ENCODE results near the gene FGR. TPM values are rescaled to one million over a fixed set of nuclear protein-coding genes. Genes with fewer than 3 reads are reported as not detected.

FGR gene
- total RNA-seq, 2 donors from 2014 or later = 14.2 to 60.0 TPM

DNA sequence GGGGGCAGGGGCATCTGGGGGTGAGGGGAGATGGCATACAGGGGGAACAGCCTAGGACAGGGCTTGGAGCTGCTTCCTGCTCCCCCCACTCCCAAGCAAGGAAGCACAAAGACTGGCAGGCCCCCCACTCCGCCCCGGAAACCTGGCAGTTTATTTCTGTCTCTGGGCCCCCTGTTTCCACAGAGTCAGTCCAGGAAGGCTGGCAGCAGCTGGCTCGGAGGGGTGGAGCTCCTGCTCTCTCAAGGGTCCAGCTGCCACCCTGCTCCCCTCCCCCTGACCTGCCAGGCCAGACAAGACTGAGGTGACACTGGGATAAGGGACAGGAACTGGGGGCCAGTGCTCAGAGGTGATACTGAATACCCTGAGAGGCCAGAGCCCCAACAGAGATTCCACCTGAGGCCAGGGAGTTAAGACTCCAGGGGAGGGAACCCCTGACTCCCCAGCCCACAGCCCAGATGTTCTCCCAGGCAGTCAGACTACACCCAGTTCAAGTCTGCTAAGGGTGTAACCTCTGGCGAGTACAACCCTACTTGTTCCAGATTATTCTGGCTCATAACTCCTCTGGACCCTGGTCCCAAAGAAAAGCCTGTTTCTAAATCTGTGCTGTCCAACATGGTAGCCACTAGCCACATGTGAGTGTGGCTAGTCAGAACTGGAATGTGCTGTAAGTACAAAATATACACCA, 57.3 kb downstream of the FGR start:
- no peak overlapping the region for H3K4me3 Mint-ChIP-seq
- H3K27ac Mint-ChIP-seq = no peak overlapping the region
- ATAC-seq = no peak
- no peaks in the 10 kb centered on the region for H3K36me3 Mint-ChIP-seq
- no peak for DNase-seq (ENCODE audit: low spot score)
- H3K4me1 Mint-ChIP-seq (ENCODE audit: low read depth in 2 of 2) = peaks cover 41 to 49% of the 10 kb centered on the region in 2 donors
- no peaks in the 10 kb centered on the region for H3K27me3 Mint-ChIP-seq
- no peaks in the 10 kb centered on the region for H3K9me3 Mint-ChIP-seq

DNA sequence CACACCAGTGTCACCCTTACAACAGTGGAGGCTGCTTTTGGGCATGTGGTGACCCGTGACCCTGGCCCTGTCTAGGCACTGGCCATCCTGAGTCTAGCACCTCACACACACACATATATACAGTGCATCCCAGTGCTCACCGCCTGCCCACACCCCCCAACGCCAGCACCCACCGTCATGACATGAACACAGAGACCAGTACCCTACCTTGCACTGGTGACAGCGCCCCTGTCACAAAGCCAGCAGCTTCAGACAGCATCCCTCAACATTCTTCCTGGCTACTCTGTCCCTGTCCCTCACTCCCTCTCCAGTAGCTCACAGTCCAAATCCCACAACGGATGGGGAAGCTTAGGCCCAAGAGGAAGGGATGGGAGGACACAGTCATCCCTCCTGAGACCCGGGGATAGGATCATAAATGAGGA, 58.2 kb downstream of the FGR start:
- Mint-ChIP-seq H3K4me3 (no peak overlapping the region), H3K27me3 (no peaks in the 10 kb centered on the region), H3K9me3 (no peaks in the 10 kb centered on the region), H3K4me1 (ENCODE audit: low read depth in 2 of 2) (peaks cover 37 to 46% of the 10 kb centered on the region in 2 donors), H3K27ac (no peak overlapping the region), H3K36me3 (no peaks in the 10 kb centered on the region)
- DNase-seq (ENCODE audit: low spot score) (no peak), ATAC-seq (peak in 1 of 2 donors; percentile 26)

GRCh38 chr1:27575840-27576331, 59.1 kb downstream of the FGR start:
- ATAC-seq (no peak), DNase-seq (ENCODE audit: low spot score) (no peak)
- Mint-ChIP-seq H3K27ac (no peak overlapping the region), H3K9me3 (no peaks in the 10 kb centered on the region), H3K27me3 (no peaks in the 10 kb centered on the region), H3K4me1 (ENCODE audit: low read depth in 2 of 2) (peaks cover 31 to 45% of the 10 kb centered on the region in 2 donors), H3K4me3 (no peak overlapping the region), H3K36me3 (no peaks in the 10 kb centered on the region)

DNA sequence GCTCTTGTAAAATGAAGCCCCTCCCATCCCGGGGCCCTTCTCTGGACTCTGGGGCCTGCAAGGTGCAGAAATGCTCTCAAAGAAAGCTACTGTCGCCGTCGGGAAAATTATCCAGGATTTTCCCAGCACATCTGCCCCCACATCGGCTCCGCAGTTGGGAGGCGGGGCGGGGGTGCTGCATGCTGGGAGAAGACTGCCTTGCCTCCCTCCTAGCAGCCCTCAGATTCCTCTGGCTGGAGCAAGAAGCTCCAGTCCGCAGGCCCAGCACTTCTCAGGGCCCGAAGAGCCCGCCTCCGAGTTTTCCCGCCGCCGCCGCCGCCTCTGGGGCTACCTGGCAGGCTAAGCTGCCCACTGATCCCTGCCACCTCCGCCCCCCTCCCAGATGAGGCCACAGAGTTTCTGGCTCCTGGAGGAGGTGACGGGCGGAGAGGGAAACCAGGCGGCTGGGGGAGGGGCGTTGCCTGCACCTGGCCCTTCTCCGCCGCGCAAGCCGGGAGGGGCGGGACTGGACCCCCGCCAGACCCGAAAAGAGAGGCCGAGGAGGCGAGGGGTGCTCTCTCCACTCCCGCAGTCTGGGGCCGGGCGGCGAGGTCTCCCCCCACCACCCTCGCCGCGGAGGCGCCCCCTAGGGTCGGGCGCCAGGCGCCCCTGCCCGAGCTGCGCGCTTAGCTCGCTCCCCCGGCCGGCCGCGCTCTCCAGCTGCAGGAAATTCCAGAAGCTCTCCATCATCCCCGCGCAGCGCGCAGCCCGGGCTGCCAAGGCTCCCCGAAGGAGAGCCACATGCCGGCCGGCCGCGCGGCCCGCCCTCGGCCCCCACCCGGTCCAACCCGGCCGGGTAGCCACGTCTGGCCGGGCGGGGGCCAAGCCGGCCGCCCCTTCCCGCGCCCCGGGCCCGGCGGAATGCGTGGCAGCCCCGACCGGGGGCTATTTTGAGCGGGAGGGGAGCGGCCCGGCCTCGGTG, 59.8 kb downstream of the FGR start:
- ATAC-seq (no peak), DNase-seq (ENCODE audit: low spot score) (no peak)
- Mint-ChIP-seq H3K4me1 (ENCODE audit: low read depth in 2 of 2) (peaks cover 27 to 44% of the 10 kb centered on the region in 2 donors), H3K4me3 (no peak overlapping the region), H3K27ac (no peak overlapping the region), H3K36me3 (no peaks in the 10 kb centered on the region), H3K27me3 (no peaks in the 10 kb centered on the region), H3K9me3 (no peaks in the 10 kb centered on the region)

DNA sequence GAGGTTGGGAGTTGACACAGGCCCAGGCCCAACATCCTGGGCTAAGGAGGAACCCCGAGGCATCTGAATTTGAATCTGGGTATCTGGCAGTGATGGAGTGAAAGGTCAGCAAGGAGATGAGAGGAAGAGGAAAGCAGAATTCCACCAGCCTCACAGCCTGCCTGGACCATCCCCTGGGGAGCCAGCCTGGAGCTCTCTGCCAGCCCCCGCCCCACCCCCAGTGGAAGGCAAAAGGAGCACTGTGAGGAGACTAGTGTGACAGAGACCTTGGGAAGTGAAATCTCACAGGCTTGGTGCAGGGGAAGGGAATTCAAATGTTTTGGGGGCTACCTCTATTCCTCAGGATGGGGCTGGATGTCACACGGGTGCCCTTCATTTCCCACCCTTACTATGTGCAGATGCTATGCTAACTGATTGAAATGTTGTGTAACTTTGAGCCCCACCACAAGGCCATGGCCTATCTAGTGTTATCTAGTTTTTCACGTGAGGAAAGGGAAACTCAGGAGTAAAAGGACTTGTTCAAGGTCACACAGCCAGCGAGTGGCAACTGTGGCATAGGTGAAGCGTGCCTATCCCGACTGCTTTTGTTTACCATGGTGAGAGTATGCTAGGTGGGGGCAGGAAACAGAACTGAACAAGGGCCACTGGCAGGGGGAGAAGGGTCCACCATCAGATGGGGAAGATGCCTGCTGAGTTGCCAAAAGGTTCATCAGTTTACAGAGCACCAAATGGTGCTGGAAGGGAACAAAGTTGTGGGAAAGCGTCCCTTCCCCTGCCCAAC, 60.8 kb downstream of the FGR start:
- Mint-ChIP-seq H3K27me3 (no peaks in the 10 kb centered on the region), H3K4me3 (no peak overlapping the region), H3K9me3 (no peaks in the 10 kb centered on the region), H3K27ac (no peak overlapping the region), H3K36me3 (no peaks in the 10 kb centered on the region), H3K4me1 (ENCODE audit: low read depth in 2 of 2) (peaks cover 23 to 40% of the 10 kb centered on the region in 2 donors)
- DNase-seq (ENCODE audit: low spot score) = no peak
- no peak for ATAC-seq

DNA sequence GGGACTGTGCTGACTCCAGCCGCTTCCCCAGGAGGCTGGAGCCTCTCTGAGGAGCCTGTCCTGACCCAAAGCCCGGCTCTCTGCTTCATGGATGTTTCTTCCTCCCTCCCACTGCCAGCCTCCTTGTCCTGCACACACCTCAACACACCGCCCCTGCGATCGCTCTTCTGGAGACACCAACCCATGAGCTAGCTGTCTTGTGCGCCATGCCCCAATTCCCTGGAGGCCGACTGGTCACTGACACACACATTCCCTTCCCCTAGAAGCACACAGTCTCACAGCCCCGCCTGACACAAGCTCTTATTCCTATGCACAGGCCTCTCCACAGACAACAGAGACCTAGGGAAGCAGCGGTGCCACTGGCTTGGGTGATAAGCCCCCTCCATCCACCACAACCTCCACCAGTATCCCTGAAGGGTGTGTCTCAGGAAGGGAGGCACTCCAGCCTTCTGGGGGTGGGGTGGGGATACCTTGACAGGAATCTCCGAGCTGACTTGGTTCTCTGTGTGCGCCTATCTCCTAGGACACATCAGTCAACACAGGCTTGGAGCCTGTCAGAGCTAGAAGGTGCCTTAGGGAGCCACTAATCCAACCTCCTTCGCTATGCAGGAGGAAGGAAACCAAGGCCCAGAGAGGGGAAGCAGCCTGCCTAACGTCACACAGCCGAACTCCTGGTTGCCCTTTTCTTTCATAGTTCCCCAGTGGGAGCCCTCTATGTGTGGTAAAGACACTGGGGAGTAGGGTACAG, 62.1 kb downstream of the FGR start:
- peaks cover 29 to 47% of the 10 kb centered on the region in 2 donors for H3K4me1 Mint-ChIP-seq (ENCODE audit: low read depth in 2 of 2)
- no peak overlapping the region for H3K27ac Mint-ChIP-seq

DNA sequence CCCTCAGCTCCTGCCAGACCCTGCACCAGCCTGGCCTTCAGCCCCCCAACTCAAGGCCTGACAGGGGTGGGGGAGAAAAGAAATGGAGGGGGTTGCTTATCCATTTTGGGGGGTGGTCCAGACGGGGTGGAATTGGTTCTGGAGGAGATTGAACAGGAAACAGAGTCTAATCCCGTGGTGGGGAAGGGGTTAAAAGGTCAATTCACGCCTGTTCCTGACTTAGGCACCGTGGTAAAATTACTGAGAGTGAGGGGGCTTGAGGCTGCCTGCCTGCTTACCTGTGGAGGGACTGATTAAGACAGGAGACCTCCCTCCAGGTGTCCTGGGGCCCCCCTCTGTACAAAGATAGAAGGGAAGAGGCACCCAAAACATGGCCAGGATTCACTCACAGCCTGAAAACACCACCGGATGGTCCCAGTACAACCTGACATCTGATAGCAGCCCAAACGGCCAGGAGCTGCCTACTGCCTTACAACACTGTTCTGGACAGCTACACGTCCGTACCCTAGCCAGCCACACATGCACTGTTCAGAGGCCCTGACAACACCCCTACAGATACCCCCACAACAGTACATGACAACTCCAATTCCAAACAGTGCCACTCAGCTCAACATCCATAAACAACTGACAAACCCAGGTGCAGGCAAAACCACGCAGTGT, 62.8 kb downstream of the FGR start:
- Mint-ChIP-seq H3K27ac (no peak overlapping the region), H3K4me3 (no peak overlapping the region), H3K9me3 (no peaks in the 10 kb centered on the region)

More for the DNA sequence above, 62.1 kb downstream of the FGR start:
- DNase-seq (ENCODE audit: low spot score) = no peak
- no peak for ATAC-seq
- no peaks in the 10 kb centered on the region for H3K27me3 Mint-ChIP-seq
- no peaks in the 10 kb centered on the region for H3K9me3 Mint-ChIP-seq
- no peak overlapping the region for H3K4me3 Mint-ChIP-seq
- H3K36me3 Mint-ChIP-seq = no peaks in the 10 kb centered on the region

GRCh38 chr1:27571439-27572018, 63.5 kb downstream of the FGR start:
- ATAC-seq = no peak
- no peaks in the 10 kb centered on the region for H3K27me3 Mint-ChIP-seq
- no peak overlapping the region for H3K4me3 Mint-ChIP-seq
- DNase-seq (ENCODE audit: low spot score) = no peak
- H3K9me3 Mint-ChIP-seq = no peaks in the 10 kb centered on the region
- H3K27ac Mint-ChIP-seq = no peak overlapping the region
- H3K36me3 Mint-ChIP-seq = no peaks in the 10 kb centered on the region
- peaks cover 26 to 44% of the 10 kb centered on the region in 2 donors for H3K4me1 Mint-ChIP-seq (ENCODE audit: low read depth in 2 of 2)

More for the DNA sequence above, 62.8 kb downstream of the FGR start:
- no peak for DNase-seq (ENCODE audit: low spot score)
- Mint-ChIP-seq H3K36me3 (no peaks in the 10 kb centered on the region), H3K27me3 (no peaks in the 10 kb centered on the region), H3K4me1 (ENCODE audit: low read depth in 2 of 2) (peaks cover 31 to 50% of the 10 kb centered on the region in 2 donors)
- no peak for ATAC-seq

- ATAC-seq (no peak), DNase-seq (ENCODE audit: low spot score) (no peak)
- Mint-ChIP-seq H3K9me3 (no peaks in the 10 kb centered on the region), H3K4me1 (ENCODE audit: low read depth in 2 of 2) (peaks cover 26 to 49% of the 10 kb centered on the region in 2 donors), H3K27ac (no peak overlapping the region), H3K36me3 (no peaks in the 10 kb centered on the region), H3K27me3 (no peaks in the 10 kb centered on the region), H3K4me3 (no peak overlapping the region)
Measured at GRCh38 chr1:27570784-27571183, 64.2 kb downstream of the FGR start.

DNA sequence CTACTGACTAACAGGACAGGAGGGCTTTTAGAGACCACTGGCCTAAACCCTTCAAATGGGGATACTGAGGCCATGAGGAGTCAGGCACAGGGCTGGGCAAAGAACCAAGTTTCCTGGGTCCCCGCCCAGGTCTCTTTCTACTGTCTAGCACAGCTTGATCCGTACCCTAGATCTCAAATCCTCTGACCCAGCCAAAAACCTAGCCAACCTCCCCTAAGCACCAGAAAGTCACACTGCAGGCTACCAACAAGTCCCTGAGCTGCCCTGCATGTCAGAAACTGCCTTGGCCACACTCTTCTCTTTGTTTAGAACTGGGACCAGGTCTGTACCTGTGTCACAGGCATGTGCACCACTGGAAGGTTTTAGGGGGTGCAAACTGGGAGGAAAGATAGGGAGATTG, 64.6 kb downstream of the FGR start:
- H3K27me3 Mint-ChIP-seq = no peaks in the 10 kb centered on the region
- peaks cover 26 to 52% of the 10 kb centered on the region in 2 donors for H3K4me1 Mint-ChIP-seq (ENCODE audit: low read depth in 2 of 2)
- DNase-seq (ENCODE audit: low spot score) = no peak
- no peak for ATAC-seq
- no peak overlapping the region for H3K4me3 Mint-ChIP-seq
- H3K9me3 Mint-ChIP-seq = no peaks in the 10 kb centered on the region
- H3K36me3 Mint-ChIP-seq = no peaks in the 10 kb centered on the region
- H3K27ac Mint-ChIP-seq = no peak overlapping the region

- H3K36me3 Mint-ChIP-seq = no peaks in the 10 kb centered on the region
- H3K27me3 Mint-ChIP-seq = no peaks in the 10 kb centered on the region
- H3K27ac Mint-ChIP-seq = peak overlapping the region in 1 of 2 donors; percentile 91
- H3K4me1 Mint-ChIP-seq (ENCODE audit: low read depth in 2 of 2) = peaks cover 26 to 52% of the 10 kb centered on the region in 2 donors
- H3K4me3 Mint-ChIP-seq = peak overlapping the region; percentile 76
- ATAC-seq = no peak
- H3K9me3 Mint-ChIP-seq = no peaks in the 10 kb centered on the region
- no peak for DNase-seq (ENCODE audit: low spot score)
Measured at GRCh38 chr1:27569506-27570291, 65.3 kb downstream of the FGR start.

DNA sequence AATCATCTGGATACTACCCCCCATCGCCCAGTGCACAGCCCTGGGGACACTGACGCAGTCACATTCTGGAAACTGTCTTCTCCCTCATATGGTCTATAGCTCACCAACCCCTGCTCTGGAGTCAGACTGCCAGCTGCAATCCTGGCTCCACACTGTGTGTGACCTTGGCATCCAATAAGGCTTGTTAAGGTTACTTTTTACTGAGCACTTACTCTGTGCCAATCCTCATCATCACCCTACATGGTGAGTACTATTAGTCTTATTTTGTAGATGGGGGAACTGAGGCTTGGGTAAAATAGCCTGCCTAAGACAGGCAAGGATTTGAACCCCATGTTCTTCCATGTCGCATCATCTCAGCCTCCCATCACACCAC, 65.9 kb downstream of the FGR start:
- no peaks in the 10 kb centered on the region for H3K36me3 Mint-ChIP-seq
- DNase-seq (ENCODE audit: low spot score) = no peak
- peak overlapping the region in 1 of 2 donors; percentile 91 for H3K27ac Mint-ChIP-seq

More for the DNA sequence above, 65.9 kb downstream of the FGR start:
- H3K4me3 Mint-ChIP-seq = peak overlapping the region; percentile 76
- H3K4me1 Mint-ChIP-seq (ENCODE audit: low read depth in 2 of 2) = peaks cover 26 to 53% of the 10 kb centered on the region in 2 donors
- no peak for ATAC-seq
- H3K27me3 Mint-ChIP-seq = no peaks in the 10 kb centered on the region
- H3K9me3 Mint-ChIP-seq = no peaks in the 10 kb centered on the region
